WTC11 (cell line): ENCODE results near the gene PERP. TPM values are rescaled to one million over a fixed set of nuclear protein-coding genes. Genes with fewer than 3 reads are reported as not detected.

Experiments
- ATAC-seq: fragments of 200-7000 bp; cut with Tn5 transposase; 2 replicates; pipeline ENCODE4 v1.10.0; 2021; ENCODE audit warnings: mild to moderate bottlenecking, moderate library complexity
- Bru-seq: library from RNA; stranded (reverse); fragments of 400-500 nt; gene quantifications from one replicate; lab custom pipeline; 2021; lab: Mats Ljungman, UMichigan
- CTCF ChIA-PET: fragments of 300-600 bp; sonication (Branson Sonifier 250); formaldehyde crosslinking; loops from one replicate; lab custom pipeline; 2021; ENCODE audit warnings: antibody characterized with exemption; lab: Charles Lee
- POLR2A ChIA-PET: fragments of 350-600 bp; sonication (Branson Sonifier 250); formaldehyde crosslinking; loops from one replicate; lab custom pipeline; 2021; ENCODE audit warnings: antibody characterized with exemption; lab: Charles Lee
- DNase-seq: peaks from one replicate; pipeline ENCODE4 v3.0.0; 2021; ENCODE audit warnings: low spot score
- H3K27ac Mint-ChIP-seq: 2 replicates; pipeline ENCODE4 v1.8.0; 2021; ENCODE audit warnings: mixed read lengths
- H3K27me3 Mint-ChIP-seq: 2 replicates; pipeline ENCODE4 v1.8.0; 2021; ENCODE audit warnings: low read depth, mild to moderate bottlenecking, moderate library complexity, mixed read lengths
- H3K36me3 Mint-ChIP-seq: 2 replicates; pipeline ENCODE4 v1.8.0; 2021; ENCODE audit warnings: mixed read lengths
- H3K4me1 Mint-ChIP-seq: 2 replicates; pipeline ENCODE4 v1.8.0; 2022; ENCODE audit warnings: mixed read lengths
- H3K4me3 Mint-ChIP-seq: 2 replicates; pipeline ENCODE4 v1.8.0; 2021; ENCODE audit warnings: mild to moderate bottlenecking, moderate library complexity, mixed read lengths
- H3K9me3 Mint-ChIP-seq: 2 replicates; pipeline ENCODE4 v1.8.0; 2021; ENCODE audit warnings: mixed read lengths
- ARID4B ChIP-seq: sonication (generic); formaldehyde crosslinking; IDR thresholded peaks from 2 replicates; pipeline ENCODE4 v1.8.0; 2023; ENCODE audit warnings: missing genetic modification reagents, mild to moderate bottlenecking, borderline replicate concordance
- EMX1 ChIP-seq: fragments of 250-450 bp; sonication (Bioruptor Pico); IDR thresholded peaks from 2 replicates; pipeline ENCODE4 v1.8.0; 2021; ENCODE audit warnings: mild to moderate bottlenecking
- FOXJ3 ChIP-seq: sonication (generic); formaldehyde crosslinking; IDR thresholded peaks from 2 replicates; pipeline ENCODE4 v1.9.0; 2021; ENCODE audit warnings: missing genetic modification reagents, mild to moderate bottlenecking, borderline replicate concordance
- FOXP4 ChIP-seq: sonication (generic); formaldehyde crosslinking; IDR thresholded peaks from 2 replicates; pipeline ENCODE4 v1.8.0; 2022; ENCODE audit warnings: mild to moderate bottlenecking, missing genetic modification reagents
- GTF2I ChIP-seq: fragments of 250-450 bp; sonication (Bioruptor Pico); conservative IDR thresholded peaks from 2 replicates; pipeline ENCODE4 v1.4.0; 2021; ENCODE audit warnings: mild to moderate bottlenecking
- HMGA2 ChIP-seq: fragments of 250-450 bp; sonication (Bioruptor Pico); IDR thresholded peaks from 2 replicates; pipeline ENCODE4 v1.4.0; 2021; ENCODE audit warnings: mild to moderate bottlenecking, moderate library complexity
- KAT7 ChIP-seq: sonication (generic); formaldehyde crosslinking; IDR thresholded peaks from 2 replicates; pipeline ENCODE4 v1.8.1; 2023; ENCODE audit warnings: missing genetic modification reagents, mild to moderate bottlenecking, borderline replicate concordance
- MYBL2 ChIP-seq: sonication (generic); formaldehyde crosslinking; IDR thresholded peaks from 2 replicates; pipeline ENCODE4 v1.8.1; 2023; ENCODE audit warnings: mild to moderate bottlenecking, moderate library complexity, missing genetic modification reagents
- NR2C2 ChIP-seq: sonication (generic); formaldehyde crosslinking; IDR thresholded peaks from 2 replicates; pipeline ENCODE4 v1.8.0; 2022; ENCODE audit warnings: mild to moderate bottlenecking, missing genetic modification reagents
- SOX15 ChIP-seq: fragments of 250-450 bp; sonication (Bioruptor Pico); IDR thresholded peaks from 2 replicates; pipeline ENCODE4 v1.9.0; 2021; ENCODE audit warnings: mild to moderate bottlenecking
- TP53 ChIP-seq: sonication (generic); formaldehyde crosslinking; IDR thresholded peaks from 2 replicates; pipeline ENCODE4 v1.8.1; 2023; ENCODE audit warnings: mild to moderate bottlenecking, missing genetic modification reagents
- ZBTB21 ChIP-seq: sonication (generic); formaldehyde crosslinking; IDR thresholded peaks from 2 replicates; pipeline ENCODE4 v1.8.1; 2023; ENCODE audit warnings: mild to moderate bottlenecking, missing genetic modification reagents, borderline replicate concordance
- ZNF396 ChIP-seq: fragments of 250-450 bp; sonication (Bioruptor Pico); IDR thresholded peaks from 2 replicates; pipeline ENCODE4 v1.8.0; 2021; ENCODE audit warnings: mild to moderate bottlenecking, moderate library complexity, borderline replicate concordance
- ZNF423 ChIP-seq: fragments of 250-450 bp; sonication (Bioruptor Pico); IDR thresholded peaks from 2 replicates; pipeline ENCODE4 v2.1.2; 2022; ENCODE audit warnings: mild to moderate bottlenecking, moderate library complexity
- long read RNA-seq, 3 experiments: library from RNA in 1 of 3; library from capped mRNA in 1 of 3; library from polyadenylated mRNA in 1 of 3; unstranded in 2 of 3; stranded (forward) in 1 of 3; transcript quantifications; one replicate each; pipeline ENCODE4 v2.0.0, GENCODE V29; 2021
- total RNA-seq: library from RNA; stranded (reverse); gene quantifications from 3 replicates; pipeline ENCODE4 v1.2.3, GENCODE V29; 2021
- TF ChIP-seq, protein P1 (sequence below): sonication (generic); formaldehyde crosslinking; conservative IDR thresholded peaks from 2 replicates; pipeline ENCODE4 v1.8.1; 2022; ENCODE audit warnings: mild to moderate bottlenecking, missing genetic modification reagents
- TF ChIP-seq, protein P2 (sequence below): sonication (generic); formaldehyde crosslinking; IDR thresholded peaks from 2 replicates; pipeline ENCODE4 v1.8.0; 2023; ENCODE audit warnings: mild to moderate bottlenecking, missing genetic modification reagents
- TF ChIP-seq, protein P3 (sequence below): sonication (generic); formaldehyde crosslinking; IDR thresholded peaks from 2 replicates; pipeline ENCODE4 v1.8.1; 2023; ENCODE audit warnings: mild to moderate bottlenecking, missing genetic modification reagents
- TF ChIP-seq, protein P4 (sequence below): fragments of 250-450 bp; sonication (Bioruptor Pico); IDR thresholded peaks from 2 replicates; pipeline ENCODE4 v2.1.2; 2022; ENCODE audit warnings: mild to moderate bottlenecking, moderate library complexity
- TF ChIP-seq, protein P5 (sequence below): sonication (generic); formaldehyde crosslinking; conservative IDR thresholded peaks from 2 replicates; pipeline ENCODE4 v1.8.1; 2023; ENCODE audit warnings: mild to moderate bottlenecking, low read depth, missing genetic modification reagents, moderate library complexity

The PERP gene
- 23.9 to 26.9 TPM (median 24.6 TPM) in 3 replicates for total RNA-seq
- percentile 76 among the genes with signal in this experiment for Bru-seq, nascent RNA
- long read RNA-seq, experiment 1, full-length matches to known transcripts, result 327 of 346 reads
- long read RNA-seq, experiment 1, partial matches to known transcripts, result 3 of 346 reads
- long read RNA-seq, experiment 1, other reads (novel, unspliced or antisense), result 16 of 346 reads
- long read RNA-seq, experiment 2, full-length matches to known transcripts, result 102 of 136 reads
- long read RNA-seq, experiment 2, partial matches to known transcripts, result 31 of 136 reads
- long read RNA-seq, experiment 2, other reads (novel, unspliced or antisense), result 3 of 136 reads
- long read RNA-seq, experiment 3, full-length matches to known transcripts, result 39 of 43 reads
- long read RNA-seq, experiment 3, partial matches to known transcripts, result 2 of 43 reads
- long read RNA-seq, experiment 3, other reads (novel, unspliced or antisense), result 2 of 43 reads

GRCh38 chr6:138107078-138107751, at the start of gene PERP:
Gene PERP, minus strand, starts transcription at chr6:138107419. Its CDS starts 79 bp downstream, at chr6:138107340.
- ChIA-PET CTCF (interaction anchor here (0.9 to 3.0 kb wide), 4 partner anchors 8 to 410 kb away, joined by 3 to 30 read pairs (median 13); partner anchors contain the start of gene HEBP2), POLR2A (interaction anchor here (1.6 kb wide), 1 partner anchor 297 kb away, joined by 4 read pairs; the partner anchor contains the start of gene HEBP2)
- H3K4me3 Mint-ChIP-seq, result peak within 1 kb of the TSS; percentile 93
- no peaks in the 10 kb centered on the region for H3K36me3 Mint-ChIP-seq
- peak; percentile 60 for DNase-seq
- no peaks in the 10 kb centered on the region for H3K9me3 Mint-ChIP-seq
- peaks cover 6% of the 10 kb centered on the region for H3K27me3 Mint-ChIP-seq
- peak; percentile 50 for ATAC-seq
- H3K4me1 Mint-ChIP-seq, result peaks cover 25% of the 10 kb centered on the region
- H3K27ac Mint-ChIP-seq, result peak within 1 kb of the TSS; percentile 81
- TF ChIP-seq, protein P1, sequence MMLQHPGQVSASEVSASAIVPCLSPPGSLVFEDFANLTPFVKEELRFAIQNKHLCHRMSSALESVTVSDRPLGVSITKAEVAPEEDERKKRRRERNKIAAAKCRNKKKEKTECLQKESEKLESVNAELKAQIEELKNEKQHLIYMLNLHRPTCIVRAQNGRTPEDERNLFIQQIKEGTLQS (CRISPR knock-in tag), result no peak
- TF ChIP-seq GTF2I (CRISPR knock-in tag), result peak; percentile 75
- no peak; the same call in 1 of the 2 replicates for TF ChIP-seq ARID4B (CRISPR knock-in tag)
- TF ChIP-seq KAT7 (CRISPR knock-in tag), result 0 out of 2 replicates have a peak, but pooled peaks have one; percentile 55
- no peak for TF ChIP-seq SOX15
- TF ChIP-seq, protein P2, sequence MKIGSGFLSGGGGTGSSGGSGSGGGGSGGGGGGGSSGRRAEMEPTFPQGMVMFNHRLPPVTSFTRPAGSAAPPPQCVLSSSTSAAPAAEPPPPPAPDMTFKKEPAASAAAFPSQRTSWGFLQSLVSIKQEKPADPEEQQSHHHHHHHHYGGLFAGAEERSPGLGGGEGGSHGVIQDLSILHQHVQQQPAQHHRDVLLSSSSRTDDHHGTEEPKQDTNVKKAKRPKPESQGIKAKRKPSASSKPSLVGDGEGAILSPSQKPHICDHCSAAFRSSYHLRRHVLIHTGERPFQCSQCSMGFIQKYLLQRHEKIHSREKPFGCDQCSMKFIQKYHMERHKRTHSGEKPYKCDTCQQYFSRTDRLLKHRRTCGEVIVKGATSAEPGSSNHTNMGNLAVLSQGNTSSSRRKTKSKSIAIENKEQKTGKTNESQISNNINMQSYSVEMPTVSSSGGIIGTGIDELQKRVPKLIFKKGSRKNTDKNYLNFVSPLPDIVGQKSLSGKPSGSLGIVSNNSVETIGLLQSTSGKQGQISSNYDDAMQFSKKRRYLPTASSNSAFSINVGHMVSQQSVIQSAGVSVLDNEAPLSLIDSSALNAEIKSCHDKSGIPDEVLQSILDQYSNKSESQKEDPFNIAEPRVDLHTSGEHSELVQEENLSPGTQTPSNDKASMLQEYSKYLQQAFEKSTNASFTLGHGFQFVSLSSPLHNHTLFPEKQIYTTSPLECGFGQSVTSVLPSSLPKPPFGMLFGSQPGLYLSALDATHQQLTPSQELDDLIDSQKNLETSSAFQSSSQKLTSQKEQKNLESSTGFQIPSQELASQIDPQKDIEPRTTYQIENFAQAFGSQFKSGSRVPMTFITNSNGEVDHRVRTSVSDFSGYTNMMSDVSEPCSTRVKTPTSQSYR (CRISPR knock-in tag), result no peak
- TF ChIP-seq ZNF423, result peak; percentile 93
- TF ChIP-seq, protein P3, sequence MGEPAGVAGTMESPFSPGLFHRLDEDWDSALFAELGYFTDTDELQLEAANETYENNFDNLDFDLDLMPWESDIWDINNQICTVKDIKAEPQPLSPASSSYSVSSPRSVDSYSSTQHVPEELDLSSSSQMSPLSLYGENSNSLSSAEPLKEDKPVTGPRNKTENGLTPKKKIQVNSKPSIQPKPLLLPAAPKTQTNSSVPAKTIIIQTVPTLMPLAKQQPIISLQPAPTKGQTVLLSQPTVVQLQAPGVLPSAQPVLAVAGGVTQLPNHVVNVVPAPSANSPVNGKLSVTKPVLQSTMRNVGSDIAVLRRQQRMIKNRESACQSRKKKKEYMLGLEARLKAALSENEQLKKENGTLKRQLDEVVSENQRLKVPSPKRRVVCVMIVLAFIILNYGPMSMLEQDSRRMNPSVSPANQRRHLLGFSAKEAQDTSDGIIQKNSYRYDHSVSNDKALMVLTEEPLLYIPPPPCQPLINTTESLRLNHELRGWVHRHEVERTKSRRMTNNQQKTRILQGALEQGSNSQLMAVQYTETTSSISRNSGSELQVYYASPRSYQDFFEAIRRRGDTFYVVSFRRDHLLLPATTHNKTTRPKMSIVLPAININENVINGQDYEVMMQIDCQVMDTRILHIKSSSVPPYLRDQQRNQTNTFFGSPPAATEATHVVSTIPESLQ (CRISPR knock-in tag), result no peak
- TF ChIP-seq FOXP4, result peak; percentile 65; the same call in 1 of the 2 replicates
- no peak for TF ChIP-seq NR2C2
- 0 out of 2 replicates have a peak, but pooled peaks have one; percentile 35 for TF ChIP-seq ZBTB21 (CRISPR knock-in tag)
- no peak for TF ChIP-seq ZNF396
- no peak for TF ChIP-seq FOXJ3 (CRISPR knock-in tag)
- TF ChIP-seq, protein P4, sequence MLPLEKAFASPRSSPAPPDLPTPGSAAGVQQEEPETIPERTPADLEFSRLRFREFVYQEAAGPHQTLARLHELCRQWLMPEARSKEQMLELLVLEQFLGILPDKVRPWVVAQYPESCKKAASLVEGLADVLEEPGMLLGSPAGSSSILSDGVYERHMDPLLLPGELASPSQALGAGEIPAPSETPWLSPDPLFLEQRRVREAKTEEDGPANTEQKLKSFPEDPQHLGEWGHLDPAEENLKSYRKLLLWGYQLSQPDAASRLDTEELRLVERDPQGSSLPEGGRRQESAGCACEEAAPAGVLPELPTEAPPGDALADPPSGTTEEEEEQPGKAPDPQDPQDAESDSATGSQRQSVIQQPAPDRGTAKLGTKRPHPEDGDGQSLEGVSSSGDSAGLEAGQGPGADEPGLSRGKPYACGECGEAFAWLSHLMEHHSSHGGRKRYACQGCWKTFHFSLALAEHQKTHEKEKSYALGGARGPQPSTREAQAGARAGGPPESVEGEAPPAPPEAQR (CRISPR knock-in tag), result no peak
- TF ChIP-seq EMX1, result no peak
- no peak for TF ChIP-seq HMGA2 (CRISPR knock-in tag)
- TF ChIP-seq MYBL2 (CRISPR knock-in tag), result peak; percentile 67; the same call in 1 of the 2 replicates
- 0 out of 2 replicates have a peak, but pooled peaks have one; percentile 65 for TF ChIP-seq TP53
- TF ChIP-seq, protein P5, sequence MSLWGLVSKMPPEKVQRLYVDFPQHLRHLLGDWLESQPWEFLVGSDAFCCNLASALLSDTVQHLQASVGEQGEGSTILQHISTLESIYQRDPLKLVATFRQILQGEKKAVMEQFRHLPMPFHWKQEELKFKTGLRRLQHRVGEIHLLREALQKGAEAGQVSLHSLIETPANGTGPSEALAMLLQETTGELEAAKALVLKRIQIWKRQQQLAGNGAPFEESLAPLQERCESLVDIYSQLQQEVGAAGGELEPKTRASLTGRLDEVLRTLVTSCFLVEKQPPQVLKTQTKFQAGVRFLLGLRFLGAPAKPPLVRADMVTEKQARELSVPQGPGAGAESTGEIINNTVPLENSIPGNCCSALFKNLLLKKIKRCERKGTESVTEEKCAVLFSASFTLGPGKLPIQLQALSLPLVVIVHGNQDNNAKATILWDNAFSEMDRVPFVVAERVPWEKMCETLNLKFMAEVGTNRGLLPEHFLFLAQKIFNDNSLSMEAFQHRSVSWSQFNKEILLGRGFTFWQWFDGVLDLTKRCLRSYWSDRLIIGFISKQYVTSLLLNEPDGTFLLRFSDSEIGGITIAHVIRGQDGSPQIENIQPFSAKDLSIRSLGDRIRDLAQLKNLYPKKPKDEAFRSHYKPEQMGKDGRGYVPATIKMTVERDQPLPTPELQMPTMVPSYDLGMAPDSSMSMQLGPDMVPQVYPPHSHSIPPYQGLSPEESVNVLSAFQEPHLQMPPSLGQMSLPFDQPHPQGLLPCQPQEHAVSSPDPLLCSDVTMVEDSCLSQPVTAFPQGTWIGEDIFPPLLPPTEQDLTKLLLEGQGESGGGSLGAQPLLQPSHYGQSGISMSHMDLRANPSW (CRISPR knock-in tag), result no peak
